GM21381 (cell line): Measurements from ENCODE around the gene CLCF1.
"Not testable (repeated sequence)": the region's sequence is repeated elsewhere in the genome, so short reads cannot be mapped to it uniquely, and the experiment has no call there.

Experiments
- ATAC-seq: cut with Tn5 transposase; IDR thresholded peaks from one replicate; pipeline ENCODE4 v1.9.1; 2021; ENCODE audit warnings: mild to moderate bottlenecking, moderate library complexity; ENCODE audit not compliant: unreplicated experiment

CLCF1 gene

DNA sequence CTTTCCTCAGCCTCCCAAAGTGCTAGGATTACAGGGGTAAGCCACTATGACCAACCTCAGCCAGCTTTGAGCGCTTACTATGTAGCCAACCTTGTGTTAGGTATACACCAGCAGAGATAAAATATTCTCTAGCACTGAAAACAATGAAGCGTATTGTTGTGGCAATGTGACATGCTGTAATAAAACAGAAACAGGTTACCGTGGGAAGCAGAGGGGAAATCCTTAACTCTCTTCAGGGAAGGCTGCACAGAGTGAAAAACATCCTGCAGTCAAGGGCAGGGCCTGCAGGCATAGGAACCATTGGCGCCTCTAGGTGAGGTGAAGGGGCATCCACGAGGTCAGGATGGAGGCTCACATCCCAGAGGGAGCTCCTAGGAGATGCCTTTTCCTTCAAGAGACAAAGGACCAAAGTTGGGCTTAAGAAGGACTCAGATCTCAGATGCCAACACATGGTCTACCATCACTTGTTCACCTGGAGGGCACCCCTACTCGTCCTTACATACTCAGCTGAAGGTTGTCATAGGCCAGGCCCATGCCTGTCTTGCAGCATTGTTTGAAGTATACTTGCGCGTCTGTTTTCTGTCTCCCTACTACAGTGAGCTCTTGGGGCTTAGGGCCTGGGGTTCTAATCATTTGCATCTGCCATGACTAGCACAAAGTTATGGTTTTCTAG lies 28.0 kb downstream of the CLCF1 start:
- ATAC-seq = no peak

DNA sequence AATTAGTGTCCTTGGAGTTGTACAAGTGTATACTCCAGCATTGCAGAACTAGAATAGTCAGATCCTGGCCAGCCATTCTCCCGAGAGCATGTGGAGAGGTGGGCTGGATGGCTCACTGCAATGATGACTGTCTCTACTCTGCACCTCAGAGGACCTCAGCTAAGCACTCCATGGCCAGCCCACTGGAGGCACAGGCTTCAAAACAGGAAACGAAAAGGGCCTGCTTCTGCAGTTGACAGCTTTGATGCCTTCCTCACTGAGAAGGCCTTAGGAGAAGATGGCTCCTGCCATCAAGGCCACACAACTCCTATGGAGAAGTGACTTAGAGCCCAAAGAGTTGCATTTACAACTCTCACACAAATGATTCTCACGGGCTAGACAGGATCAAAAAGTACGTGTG lies 29.1 kb downstream of the CLCF1 start:
- no peak for ATAC-seq

DNA sequence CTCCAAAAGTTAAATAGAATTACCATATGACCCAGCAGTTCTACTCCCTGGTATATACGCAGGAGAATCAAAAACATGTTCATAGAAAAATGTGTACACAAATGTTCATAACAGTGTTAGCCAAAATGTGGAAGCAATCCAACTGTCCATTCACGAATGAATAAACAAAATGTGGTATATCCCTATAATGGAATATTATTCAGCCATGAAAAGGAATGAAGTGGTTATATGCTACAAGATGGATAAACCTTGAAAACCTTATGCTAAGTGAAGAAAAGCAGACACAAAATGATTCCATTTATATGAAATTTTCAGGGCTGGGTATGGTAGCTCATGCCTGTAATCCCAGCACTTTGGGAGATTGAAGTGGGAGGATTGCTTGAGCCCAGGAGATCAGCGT lies 36.1 kb downstream of the CLCF1 start:
- ATAC-seq = no peak

DNA sequence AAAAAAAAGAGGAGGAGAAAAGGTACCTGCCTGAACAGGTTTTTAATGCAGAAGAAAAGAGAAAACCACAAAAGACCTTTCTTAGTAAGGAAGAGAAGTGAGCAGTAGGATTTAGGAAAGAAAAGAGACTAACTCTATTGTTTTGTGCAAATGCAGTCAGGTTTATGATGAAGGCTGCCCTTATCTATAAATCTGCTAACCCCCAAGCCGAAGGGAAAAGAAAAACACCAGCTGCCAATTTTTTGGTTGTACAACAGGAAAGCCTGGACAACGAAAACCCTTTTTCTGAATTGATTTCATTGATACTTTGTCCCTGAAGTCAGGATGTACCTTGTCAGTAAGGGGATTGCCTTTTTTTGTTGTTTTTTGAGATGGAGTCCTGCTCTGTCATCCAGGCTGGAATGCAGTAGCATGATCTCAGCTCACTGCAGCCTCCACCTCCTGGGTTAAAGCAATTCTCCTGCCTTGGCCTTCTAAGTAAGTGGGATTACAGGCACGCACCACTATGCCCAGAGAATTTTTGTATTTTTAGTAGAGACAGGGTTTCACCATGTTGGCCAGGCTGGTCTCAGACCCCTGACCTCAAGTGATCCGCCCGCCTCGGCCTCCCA lies 41.2 kb downstream of the CLCF1 start:
- ATAC-seq = no peak

DNA sequence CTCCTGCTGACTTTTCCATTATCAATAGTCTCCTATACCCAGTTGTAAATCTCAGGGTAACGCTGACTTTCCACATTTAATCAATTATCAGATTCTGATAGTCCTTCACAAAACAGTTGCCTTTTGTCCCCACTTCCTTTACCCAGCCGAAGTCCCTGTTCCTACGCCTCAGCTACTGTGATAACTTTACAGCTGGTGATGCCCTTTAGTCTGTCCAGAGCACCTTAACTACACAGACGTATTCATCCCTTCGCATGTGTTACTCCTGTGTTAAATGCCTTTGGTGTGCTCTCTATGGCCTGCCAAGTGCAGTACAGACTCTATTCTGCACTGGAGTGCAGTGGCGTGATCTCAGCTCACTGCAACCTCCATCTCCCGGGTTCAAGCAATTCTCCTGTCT lies 49.9 kb downstream of the CLCF1 start:
- no peak for ATAC-seq

DNA sequence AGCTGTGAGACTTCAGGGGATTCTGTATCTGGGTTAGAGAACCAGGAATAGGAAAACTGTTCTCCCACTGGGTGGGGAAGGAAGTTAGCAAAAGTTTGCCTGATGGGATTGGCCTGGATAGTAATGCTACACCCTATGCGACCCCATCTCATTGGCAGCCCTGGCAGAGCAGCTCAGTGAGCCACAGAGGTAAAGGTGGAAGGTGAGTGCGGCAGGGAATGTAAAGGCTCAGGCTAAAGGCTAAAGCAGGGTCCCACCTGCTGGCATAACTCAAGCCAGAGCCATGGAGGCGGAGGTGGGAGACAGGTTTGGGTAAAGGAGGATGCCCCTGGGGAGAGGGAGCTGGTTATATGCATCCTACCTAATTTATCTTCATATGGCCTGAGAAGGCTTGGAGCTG lies 51.3 kb downstream of the CLCF1 start:
- no peak for ATAC-seq

DNA sequence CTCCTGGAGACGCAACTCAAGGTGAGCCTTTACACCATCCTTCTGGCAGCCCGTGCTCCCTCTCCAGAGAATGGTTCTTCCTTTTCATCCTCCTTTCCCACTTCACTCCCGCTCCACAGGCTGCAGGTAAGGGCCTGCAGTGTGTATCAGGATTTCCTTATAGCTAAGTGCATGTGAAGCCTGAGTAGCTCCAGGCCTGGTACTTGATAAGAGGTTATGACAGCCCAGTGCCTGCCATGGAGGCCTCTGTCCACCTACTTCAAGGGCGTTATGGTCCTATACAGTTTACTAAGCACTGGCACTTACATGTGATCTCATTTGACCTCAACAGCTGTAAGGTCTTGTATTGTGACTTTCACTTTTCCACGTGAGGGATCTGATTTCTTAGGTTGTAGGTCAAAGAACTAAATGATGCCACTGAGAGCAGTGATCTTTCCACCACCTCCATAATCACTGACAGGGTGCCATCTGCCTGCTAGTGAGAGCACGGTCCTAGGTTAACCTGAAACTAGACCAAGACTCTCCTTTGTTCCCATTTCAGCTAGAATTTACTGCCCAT lies 52.0 kb downstream of the CLCF1 start:
- ATAC-seq = no peak

DNA sequence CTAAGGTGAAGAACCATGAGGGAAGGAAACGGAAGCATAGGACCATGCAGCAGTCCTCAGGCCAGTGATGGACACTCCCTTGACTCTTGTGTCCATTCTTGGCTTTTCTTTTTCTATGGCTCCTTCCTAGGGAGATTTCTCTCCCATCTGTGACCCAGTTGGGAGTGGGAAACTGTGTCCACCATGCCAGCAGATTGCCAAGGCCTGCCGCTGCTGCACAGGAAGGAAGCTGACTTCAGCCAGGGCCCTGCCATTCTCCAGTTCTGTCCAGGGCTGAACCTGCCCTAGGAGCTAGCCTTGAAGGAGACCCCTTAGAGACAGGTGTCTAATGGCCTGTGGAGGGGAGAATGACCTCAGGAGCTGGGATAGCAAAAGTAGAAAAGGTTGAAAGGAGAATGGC lies 52.7 kb downstream of the CLCF1 start:
- no peak for ATAC-seq

DNA sequence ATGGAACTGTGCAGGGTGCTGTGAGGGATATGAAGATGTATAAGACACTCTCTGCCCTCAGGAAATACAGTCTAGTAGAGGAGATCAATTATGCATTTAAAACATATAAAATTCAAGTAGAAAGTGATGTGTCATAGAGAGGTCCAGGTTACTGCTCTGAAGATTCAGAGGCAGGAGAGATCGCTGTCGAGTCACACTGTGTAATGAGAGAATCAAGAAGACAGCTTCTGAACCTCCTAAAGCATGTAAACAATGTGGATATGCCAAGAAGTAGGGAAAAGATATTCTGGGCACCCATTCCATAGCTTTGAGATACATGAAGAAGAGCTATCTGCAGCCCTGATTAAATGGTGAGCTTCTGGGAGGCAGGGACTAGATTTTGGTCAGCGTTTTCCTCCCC lies 53.4 kb downstream of the CLCF1 start:
- no peak for ATAC-seq

DNA sequence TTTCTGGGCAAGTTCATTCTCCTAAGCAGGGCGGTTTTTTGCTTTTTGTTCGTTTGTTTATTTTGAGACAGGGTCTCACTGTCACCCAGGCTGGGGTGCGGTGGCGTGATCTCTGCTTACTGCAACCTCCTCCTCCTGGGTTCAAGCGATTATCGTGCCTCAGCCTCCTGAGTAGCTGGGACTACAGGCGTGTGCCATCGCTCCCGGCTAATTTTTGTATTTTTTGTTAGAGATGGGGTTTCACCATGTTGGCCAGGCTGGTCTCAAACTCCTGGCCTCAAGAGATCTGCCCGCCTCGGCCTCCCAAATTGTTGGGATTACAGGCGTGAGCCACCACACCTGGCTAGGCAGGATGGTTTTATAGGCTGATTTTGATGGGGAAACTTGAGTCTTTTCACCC lies 54.5 kb downstream of the CLCF1 start:
- not testable (repeated sequence) for ATAC-seq

DNA sequence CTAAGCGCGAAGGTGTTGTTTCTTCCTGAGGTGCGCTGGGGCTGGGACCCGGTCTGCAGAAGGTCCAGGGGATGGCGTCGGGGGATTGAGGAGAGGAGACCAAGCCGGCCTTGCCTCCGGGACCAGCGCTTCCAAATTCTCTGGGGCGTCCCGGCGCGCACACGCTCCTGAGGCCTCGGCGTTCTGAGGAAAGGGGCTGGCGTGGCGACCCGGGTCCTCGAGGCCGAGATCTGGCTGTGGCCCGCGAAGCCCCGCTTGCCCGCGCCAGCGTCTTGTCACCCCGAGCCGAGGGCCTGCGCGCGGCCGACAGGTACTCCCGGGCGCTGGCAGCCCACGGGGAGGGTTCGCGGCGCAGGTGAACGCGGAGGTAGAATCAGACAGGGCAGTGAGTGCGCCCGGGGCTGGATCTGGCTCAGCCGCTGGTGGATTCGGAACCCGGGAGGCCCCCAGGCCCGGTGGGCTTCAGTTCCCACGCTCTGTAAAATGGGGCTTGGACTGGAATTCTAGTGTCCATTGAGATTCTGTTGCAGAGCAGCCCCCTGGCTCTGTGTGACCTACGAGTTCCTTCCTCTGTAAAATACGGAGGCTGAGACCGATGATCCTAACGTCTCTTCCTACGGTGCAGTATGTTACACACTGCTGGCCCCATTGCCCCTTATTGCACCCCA lies 55.4 kb downstream of the CLCF1 start:
- ATAC-seq = peak; percentile 9

DNA sequence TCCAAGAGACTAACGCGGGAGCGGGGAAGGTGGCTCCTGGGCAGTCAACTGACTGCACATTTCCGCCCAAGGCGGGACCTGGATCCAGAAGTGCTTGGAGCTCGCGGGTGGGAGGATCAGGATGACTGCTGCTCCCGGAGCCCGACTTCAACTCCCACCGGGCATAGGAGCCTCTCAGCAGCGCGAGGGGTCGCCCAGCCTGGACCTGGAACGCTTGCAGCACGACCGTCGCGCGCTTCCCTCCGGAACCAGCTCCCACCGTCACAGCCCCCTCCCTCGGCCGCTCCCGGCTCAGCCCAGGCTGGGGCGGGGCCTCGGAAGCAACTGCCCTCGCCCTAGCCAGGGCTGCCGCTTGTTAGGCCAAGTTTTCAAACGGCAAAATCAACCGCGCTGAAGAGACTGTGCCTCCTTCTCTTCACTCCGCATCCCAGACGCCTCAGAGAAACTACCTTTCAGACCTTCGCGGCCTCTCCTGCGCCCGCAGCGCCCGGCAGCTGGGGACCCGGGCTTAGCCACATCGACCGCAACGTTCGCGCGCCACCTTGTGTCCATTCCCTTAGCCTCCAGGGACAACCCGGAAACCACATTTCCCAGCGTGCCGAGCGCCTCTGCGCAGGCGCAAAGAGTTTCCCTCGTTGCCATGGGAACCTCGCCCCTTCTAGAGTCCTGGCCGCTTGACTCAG lies 56.1 kb downstream of the CLCF1 start:
- peak; percentile 80 for ATAC-seq

DNA sequence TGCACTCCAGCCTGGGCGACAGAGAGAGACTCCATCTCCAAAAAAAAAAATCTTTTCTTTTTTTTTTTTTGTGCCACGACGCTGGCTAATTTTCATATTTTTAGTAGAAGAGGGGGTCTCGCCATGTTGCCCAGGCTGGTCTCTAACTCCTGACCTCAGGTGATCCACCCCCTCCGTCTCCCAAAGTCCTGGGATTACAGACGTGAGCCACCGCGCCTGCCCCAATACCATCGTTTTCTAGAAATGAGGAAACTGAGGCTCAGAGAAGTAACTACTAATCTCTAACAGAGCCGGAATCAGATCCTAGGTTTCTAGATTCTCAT lies 56.6 kb downstream of the CLCF1 start:
- no peak for ATAC-seq

DNA sequence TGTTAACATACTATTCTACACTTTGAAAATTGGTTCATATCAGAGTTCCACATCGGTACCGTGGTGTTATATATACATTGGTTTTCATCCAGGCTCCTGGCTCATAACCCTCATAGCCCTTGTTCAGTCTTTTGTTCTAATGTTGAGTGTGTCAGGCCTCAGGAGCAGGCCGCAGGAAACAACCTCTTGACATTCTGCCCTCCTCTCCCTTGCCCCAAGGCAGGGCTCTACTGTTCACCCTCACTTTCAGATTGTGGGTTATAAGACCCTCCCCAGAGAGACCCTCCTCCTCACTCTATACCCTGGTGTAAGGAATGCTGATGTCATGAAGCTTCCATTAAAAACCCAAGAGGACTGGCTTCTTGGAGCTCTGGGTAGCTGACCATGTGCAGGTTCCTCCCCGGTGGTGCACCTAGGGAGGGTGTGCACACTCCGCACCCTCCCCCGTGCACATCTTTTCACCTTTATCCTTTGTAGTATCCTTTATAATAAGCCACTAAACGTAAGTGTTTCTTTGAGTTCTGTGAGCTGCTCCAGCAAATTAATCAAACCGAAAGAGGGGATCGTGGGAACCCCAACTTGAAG lies 58.0 kb downstream of the CLCF1 start:
- no peak for ATAC-seq

DNA sequence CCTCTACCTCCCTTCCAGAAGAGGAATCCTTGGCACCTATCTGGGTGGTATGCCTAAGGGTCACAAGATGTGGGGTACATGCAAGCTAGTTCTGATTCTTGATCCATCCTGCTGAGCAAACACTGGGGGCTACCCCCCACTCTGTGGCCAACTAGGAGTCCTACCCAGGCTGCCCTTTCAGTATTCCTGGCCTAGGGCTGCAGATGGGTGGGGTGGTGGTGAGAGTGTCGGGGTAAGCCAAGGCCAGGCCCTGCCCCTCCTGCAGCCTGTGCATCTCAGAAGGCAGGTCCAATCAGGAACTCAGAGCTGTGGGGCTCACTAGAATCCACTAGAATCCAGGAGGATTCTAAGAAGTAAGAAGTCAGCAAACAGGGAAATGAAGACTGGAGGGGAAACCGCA lies 59.2 kb downstream of the CLCF1 start:
- no peak for ATAC-seq
